Neural crest cell (in vitro differentiated cells): ENCODE data around the gene DPH3. TPM values are rescaled to one million over a fixed set of nuclear protein-coding genes. Genes with fewer than 3 reads are reported as not detected.

Source experiments
- DNase-seq: peaks from one replicate; pipeline ENCODE4 v3.0.0; 2021; ENCODE audit warnings: low read depth, mixed read lengths, low spot score
- H3K27ac Mint-ChIP-seq: one replicate; pipeline ENCODE4 v1.8.0; 2021; ENCODE audit warnings: mild to moderate bottlenecking, mixed read lengths; ENCODE audit not compliant: unreplicated experiment
- H3K27me3 Mint-ChIP-seq: 2 replicates; pipeline ENCODE4 v1.8.0; 2021; ENCODE audit warnings: low read depth, mild to moderate bottlenecking, mixed read lengths
- H3K36me3 Mint-ChIP-seq: 2 replicates; pipeline ENCODE4 v1.8.0; 2021; ENCODE audit warnings: low read depth, mild to moderate bottlenecking, mixed read lengths
- H3K4me1 Mint-ChIP-seq: 2 replicates; pipeline ENCODE4 v1.8.0; 2021; ENCODE audit warnings: mixed read lengths
- H3K4me3 Mint-ChIP-seq: one replicate; pipeline ENCODE4 v1.8.0; 2021; ENCODE audit warnings: mild to moderate bottlenecking, mixed read lengths
- H3K9me3 Mint-ChIP-seq: 2 replicates; pipeline ENCODE4 v1.8.0; 2021; ENCODE audit warnings: mixed read lengths
- total RNA-seq: library from RNA; stranded (reverse); gene quantifications from 2 replicates; pipeline ENCODE4 v1.2.1, GENCODE V29; 2021
- TF ChIP-seq, protein P1 (sequence below): fragments of 200-600 bp; sonication (generic); conservative IDR thresholded peaks from 2 replicates; pipeline ENCODE4 v1.5.0; 2021; ENCODE audit warnings: antibody characterized with exemption, mild to moderate bottlenecking

DPH3 gene
- total RNA-seq, 1 donor from 2014 or later, result 31.9 TPM

DNA sequence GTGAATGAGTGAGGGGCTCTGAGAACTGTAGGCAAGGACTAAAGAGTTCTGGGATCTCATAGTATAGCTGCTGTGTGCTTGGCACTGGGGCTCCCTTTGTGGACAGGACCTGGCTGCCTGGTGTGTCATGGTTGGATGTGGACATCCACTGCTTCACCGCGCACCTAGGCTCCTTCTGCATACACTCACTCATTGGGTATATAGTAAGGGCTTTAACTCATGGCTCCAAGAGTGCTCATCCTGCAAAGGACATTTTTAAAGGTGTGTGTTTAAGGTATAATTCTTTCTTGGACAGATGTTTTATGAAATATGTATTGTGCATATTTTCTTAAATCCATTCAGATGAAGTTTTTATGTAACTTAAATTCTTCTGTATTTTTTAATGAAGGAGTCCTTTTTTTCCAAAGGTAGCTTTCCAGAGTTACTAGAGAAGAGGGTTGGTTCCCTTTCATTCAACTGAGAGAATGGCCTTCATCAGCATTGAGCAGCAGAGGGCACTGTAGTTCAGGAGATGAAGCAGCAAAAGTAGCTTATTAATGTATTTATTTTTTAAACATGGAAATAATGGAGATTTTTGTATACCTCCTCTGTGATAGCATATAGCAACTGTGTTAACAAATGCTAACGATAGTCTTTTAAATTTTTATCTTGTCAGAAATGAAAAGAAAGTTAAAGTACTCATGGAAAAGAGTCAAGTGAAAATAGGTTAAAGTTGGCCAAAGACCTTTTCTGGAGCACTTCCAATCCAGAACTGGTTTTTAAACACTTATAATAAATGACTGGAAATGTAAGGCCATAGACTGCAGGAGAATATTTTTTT is 25.5 kb upstream of the DPH3 start:
- DNase-seq, result peak; percentile 23
- Mint-ChIP-seq H3K27me3 (no peaks in the 10 kb centered on the region), H3K4me1 (no peaks in the 10 kb centered on the region), H3K27ac (no peak overlapping the region), H3K4me3 (no peak overlapping the region), H3K36me3 (peaks cover 16% of the 10 kb centered on the region), H3K9me3 (no peaks in the 10 kb centered on the region)
- TF ChIP-seq, protein P1, sequence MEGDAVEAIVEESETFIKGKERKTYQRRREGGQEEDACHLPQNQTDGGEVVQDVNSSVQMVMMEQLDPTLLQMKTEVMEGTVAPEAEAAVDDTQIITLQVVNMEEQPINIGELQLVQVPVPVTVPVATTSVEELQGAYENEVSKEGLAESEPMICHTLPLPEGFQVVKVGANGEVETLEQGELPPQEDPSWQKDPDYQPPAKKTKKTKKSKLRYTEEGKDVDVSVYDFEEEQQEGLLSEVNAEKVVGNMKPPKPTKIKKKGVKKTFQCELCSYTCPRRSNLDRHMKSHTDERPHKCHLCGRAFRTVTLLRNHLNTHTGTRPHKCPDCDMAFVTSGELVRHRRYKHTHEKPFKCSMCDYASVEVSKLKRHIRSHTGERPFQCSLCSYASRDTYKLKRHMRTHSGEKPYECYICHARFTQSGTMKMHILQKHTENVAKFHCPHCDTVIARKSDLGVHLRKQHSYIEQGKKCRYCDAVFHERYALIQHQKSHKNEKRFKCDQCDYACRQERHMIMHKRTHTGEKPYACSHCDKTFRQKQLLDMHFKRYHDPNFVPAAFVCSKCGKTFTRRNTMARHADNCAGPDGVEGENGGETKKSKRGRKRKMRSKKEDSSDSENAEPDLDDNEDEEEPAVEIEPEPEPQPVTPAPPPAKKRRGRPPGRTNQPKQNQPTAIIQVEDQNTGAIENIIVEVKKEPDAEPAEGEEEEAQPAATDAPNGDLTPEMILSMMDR, result peak; percentile 94

GRCh38 chr3:16289144-16289889 is 24.6 kb upstream of the DPH3 start:
- DNase-seq, result no peak
- Mint-ChIP-seq H3K4me1 (no peaks in the 10 kb centered on the region), H3K36me3 (peaks cover 11% of the 10 kb centered on the region)

DNA sequence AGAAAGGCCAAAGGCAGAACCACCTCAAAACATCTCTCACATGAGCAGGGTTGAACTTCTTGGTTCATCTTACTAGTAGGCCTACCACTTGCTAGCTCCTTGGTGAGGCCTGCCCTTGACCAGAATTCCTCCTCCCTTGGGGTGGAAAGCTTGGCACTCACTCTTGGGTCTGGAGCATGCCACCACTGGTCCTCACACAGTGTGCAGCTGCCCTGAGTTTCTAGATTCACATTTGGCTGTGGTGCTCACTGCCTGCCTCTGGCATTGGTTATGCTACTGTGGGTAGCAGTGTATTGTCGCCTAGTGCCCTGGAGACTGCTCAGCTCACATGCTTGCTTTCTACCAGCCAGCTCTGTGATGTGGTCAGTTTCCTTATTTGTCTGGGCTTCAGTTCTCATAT is 23.9 kb upstream of the DPH3 start:
- Mint-ChIP-seq H3K9me3 (no peaks in the 10 kb centered on the region), H3K27me3 (no peaks in the 10 kb centered on the region), H3K4me1 (no peaks in the 10 kb centered on the region), H3K27ac (no peak overlapping the region), H3K36me3 (peaks cover 8% of the 10 kb centered on the region), H3K4me3 (no peak overlapping the region)
- DNase-seq, result no peak
- TF ChIP-seq, protein P1, result no peak

More at GRCh38 chr3:16289144-16289889, 24.6 kb upstream of the DPH3 start:
- no peak overlapping the region for H3K4me3 Mint-ChIP-seq
- TF ChIP-seq, protein P1, result no peak
- no peak overlapping the region for H3K27ac Mint-ChIP-seq
- H3K27me3 Mint-ChIP-seq, result no peaks in the 10 kb centered on the region
- H3K9me3 Mint-ChIP-seq, result no peaks in the 10 kb centered on the region

DNA sequence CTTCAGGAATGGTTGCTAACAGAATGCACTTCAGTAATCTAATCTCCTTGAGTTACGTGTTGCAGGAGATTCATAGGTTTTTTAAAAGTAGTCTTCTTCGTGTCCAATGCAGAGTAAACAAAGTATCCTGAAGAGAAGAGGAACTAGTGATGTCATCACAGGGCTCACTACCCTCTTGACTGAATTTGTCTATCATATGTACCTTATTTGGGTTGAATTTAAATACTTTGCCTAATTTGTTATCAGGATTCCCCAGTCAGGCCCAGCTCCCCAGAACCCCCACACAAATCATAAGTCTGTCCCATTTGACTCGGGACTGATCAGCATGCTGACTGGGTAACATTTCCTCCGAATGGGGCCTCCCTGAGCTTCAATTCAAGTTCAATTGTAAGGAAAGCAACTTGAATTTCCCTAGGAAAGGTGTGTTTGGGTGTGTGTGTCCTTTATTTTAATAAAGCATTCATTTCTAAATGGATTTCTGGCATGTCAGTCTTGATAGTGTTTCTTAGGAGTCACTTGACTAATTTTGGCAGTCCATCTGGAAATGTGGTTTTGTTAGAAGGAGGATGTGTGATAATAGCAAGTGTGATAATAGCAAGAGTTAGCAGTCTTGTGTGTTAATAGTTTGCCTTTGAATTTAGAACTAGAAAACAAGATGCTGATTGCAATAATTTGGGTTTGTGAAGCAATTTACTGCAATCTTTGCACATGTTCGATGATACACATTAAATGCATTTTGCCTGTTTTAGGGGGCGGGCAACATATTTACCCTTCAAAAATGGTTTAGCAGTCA is 22.2 kb upstream of the DPH3 start:
- TF ChIP-seq, protein P1, result no peak
- no peaks in the 10 kb centered on the region for H3K27me3 Mint-ChIP-seq
- peaks cover 9% of the 10 kb centered on the region for H3K36me3 Mint-ChIP-seq
- H3K9me3 Mint-ChIP-seq, result no peaks in the 10 kb centered on the region
- H3K27ac Mint-ChIP-seq, result peak overlapping the region; percentile 19
- no peak overlapping the region for H3K4me3 Mint-ChIP-seq
- no peaks in the 10 kb centered on the region for H3K4me1 Mint-ChIP-seq
- DNase-seq, result no peak

- TF ChIP-seq, protein P1, result no peak
- Mint-ChIP-seq H3K27me3 (no peaks in the 10 kb centered on the region), H3K9me3 (no peaks in the 10 kb centered on the region), H3K4me3 (no peak overlapping the region), H3K36me3 (peaks cover 5% of the 10 kb centered on the region), H3K4me1 (no peaks in the 10 kb centered on the region), H3K27ac (no peak overlapping the region)
- no peak for DNase-seq
Observed at GRCh38 chr3:16286161-16286560, 21.4 kb upstream of the DPH3 start.
